ENCODE measurements around the gene LINC01488. TPM values are rescaled to one million over a fixed set of nuclear protein-coding genes. Genes with fewer than 3 reads are reported as not detected.

LINC01488 gene
- polyA plus RNA-seq, 1 experiment = not detected

DNA sequence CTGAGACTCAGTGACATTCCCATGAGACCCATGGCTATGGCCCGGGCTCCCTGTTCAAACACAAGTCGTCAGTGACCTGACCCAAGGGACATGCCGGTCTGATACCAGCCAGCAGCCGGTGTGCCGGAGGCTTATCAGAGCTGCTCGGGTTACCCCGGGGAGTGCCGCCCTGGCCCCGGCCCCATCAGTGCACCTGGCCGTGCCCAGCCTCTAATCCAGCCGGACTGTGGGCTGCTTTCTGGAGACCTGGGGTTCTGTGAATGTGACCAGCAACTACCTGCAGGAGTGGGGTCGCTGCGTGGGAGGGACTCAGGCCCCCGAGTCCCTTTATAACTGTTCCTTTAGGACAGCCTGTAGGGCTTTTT lies 52.7 kb downstream of the LINC01488 start:
- Histone ChIP-seq H3K27ac (ENCODE audit: low read depth, low read length) (no peak overlapping the region), H3K27me3 (ENCODE audit: control insufficient read depth, insufficient read depth, low read length) (peaks cover 12% of the 10 kb centered on the region), H3K4me3 (ENCODE audit: low read depth, low read length) (no peak overlapping the region), H3K9me3 (ENCODE audit: control insufficient read depth, insufficient read depth, low read length) (no peaks in the 10 kb centered on the region; the same call in 1 of the 2 replicates)
- TF ChIP-seq, protein P1, sequence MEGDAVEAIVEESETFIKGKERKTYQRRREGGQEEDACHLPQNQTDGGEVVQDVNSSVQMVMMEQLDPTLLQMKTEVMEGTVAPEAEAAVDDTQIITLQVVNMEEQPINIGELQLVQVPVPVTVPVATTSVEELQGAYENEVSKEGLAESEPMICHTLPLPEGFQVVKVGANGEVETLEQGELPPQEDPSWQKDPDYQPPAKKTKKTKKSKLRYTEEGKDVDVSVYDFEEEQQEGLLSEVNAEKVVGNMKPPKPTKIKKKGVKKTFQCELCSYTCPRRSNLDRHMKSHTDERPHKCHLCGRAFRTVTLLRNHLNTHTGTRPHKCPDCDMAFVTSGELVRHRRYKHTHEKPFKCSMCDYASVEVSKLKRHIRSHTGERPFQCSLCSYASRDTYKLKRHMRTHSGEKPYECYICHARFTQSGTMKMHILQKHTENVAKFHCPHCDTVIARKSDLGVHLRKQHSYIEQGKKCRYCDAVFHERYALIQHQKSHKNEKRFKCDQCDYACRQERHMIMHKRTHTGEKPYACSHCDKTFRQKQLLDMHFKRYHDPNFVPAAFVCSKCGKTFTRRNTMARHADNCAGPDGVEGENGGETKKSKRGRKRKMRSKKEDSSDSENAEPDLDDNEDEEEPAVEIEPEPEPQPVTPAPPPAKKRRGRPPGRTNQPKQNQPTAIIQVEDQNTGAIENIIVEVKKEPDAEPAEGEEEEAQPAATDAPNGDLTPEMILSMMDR (IDR thresholded peaks at IDR 0.05; ENCODE audit: low read depth, low read length) = no peak
- no peak for DNase-seq (ENCODE audit: low read depth, low spot score)
- ChIA-PET CTCF (no interaction called here), POLR2A (no interaction called here)

DNA sequence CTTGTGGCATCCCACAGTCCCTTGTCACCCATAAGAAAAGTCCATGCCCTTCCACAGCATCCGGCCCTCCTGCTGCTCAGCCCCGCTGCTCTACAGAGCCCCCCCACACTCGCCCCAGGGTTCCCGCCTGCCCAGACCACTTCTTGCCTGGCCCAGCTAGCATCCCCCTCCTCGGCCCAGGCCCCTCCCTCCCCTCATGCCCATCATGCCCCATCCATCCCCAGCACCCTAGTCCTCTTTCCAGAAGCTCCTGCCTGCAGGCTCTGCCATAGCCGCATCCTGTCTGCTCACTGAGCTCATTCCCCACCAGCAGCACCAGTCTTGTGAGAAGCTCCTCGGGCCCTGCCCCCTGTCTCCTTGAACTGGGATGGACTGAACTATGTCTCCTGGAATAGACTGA lies 54.4 kb downstream of the LINC01488 start:
- TF ChIP-seq, protein P1 (IDR thresholded peaks at IDR 0.05; ENCODE audit: low read depth, low read length) = no peak
- DNase-seq (ENCODE audit: low read depth, low spot score) = no peak
- H3K9me3 ChIP-seq (ENCODE audit: control insufficient read depth, insufficient read depth, low read length) = no peaks in the 10 kb centered on the region
- ChIA-PET CTCF (no interaction called here), POLR2A (no interaction called here)
- peaks cover 7% of the 10 kb centered on the region for H3K27me3 ChIP-seq (ENCODE audit: control insufficient read depth, insufficient read depth, low read length)
- H3K27ac ChIP-seq (ENCODE audit: low read depth, low read length) = no peak overlapping the region
- H3K4me3 ChIP-seq (ENCODE audit: low read depth, low read length) = no peak overlapping the region

DNA sequence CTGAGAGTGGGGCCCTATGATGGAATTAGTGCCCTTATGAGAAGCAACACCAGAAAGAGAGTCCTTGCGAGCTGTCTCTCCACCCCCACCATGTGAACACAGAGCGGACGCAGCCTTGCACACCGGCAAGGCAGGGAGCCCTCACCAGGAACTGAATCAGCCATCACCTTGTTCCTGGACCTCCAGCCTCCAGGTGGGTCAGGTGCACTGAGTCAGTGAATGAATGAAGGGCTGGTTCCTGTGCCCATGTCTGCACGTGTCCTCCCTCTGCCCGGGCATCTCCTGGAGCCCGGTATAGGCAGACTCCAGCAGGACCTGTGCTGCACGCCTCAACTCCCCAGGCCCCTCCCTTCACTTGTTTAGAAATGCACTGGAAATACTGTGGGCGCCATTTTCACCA lies 54.9 kb downstream of the LINC01488 start:
- DNase-seq (ENCODE audit: low read depth, low spot score) = no peak
- H3K27ac ChIP-seq (ENCODE audit: low read depth, low read length) = no peak overlapping the region
- ChIA-PET POLR2A (no interaction called here), CTCF (no interaction called here)
- H3K4me3 ChIP-seq (ENCODE audit: low read depth, low read length) = no peak overlapping the region
- H3K9me3 ChIP-seq (ENCODE audit: control insufficient read depth, insufficient read depth, low read length) = no peaks in the 10 kb centered on the region
- TF ChIP-seq, protein P1 (IDR thresholded peaks at IDR 0.05; ENCODE audit: low read depth, low read length) = no peak
- H3K27me3 ChIP-seq (ENCODE audit: control insufficient read depth, insufficient read depth, low read length) = peaks cover 4% of the 10 kb centered on the region

DNA sequence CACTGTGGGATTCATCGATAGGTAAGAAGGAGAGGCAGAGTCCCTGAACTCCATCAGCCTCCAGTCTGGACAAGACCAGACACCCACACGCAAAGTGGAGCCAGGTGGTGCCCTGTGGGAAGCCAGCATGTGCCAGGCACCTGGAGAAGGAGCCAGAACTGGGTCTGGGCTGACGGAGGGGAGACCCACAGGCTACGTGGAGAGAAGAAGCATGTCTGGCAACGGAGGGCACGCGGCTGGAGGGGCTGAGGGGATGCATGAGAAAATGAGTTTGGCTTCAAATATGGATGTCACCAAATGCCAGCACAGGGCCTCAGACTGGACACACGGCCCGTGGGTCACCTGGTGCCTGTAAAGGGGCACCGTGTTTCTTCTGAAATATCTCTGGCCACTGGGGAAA lies 55.7 kb downstream of the LINC01488 start:
- Histone ChIP-seq H3K27me3 (ENCODE audit: control insufficient read depth, insufficient read depth, low read length) (no peaks in the 10 kb centered on the region), H3K4me3 (ENCODE audit: low read depth, low read length) (no peak overlapping the region), H3K9me3 (ENCODE audit: control insufficient read depth, insufficient read depth, low read length) (no peaks in the 10 kb centered on the region), H3K27ac (ENCODE audit: low read depth, low read length) (no peak overlapping the region)
- no peak for DNase-seq (ENCODE audit: low read depth, low spot score)
- ChIA-PET POLR2A (no interaction called here), CTCF (no interaction called here)
- TF ChIP-seq, protein P1 (IDR thresholded peaks at IDR 0.05; ENCODE audit: low read depth, low read length) = no peak

DNA sequence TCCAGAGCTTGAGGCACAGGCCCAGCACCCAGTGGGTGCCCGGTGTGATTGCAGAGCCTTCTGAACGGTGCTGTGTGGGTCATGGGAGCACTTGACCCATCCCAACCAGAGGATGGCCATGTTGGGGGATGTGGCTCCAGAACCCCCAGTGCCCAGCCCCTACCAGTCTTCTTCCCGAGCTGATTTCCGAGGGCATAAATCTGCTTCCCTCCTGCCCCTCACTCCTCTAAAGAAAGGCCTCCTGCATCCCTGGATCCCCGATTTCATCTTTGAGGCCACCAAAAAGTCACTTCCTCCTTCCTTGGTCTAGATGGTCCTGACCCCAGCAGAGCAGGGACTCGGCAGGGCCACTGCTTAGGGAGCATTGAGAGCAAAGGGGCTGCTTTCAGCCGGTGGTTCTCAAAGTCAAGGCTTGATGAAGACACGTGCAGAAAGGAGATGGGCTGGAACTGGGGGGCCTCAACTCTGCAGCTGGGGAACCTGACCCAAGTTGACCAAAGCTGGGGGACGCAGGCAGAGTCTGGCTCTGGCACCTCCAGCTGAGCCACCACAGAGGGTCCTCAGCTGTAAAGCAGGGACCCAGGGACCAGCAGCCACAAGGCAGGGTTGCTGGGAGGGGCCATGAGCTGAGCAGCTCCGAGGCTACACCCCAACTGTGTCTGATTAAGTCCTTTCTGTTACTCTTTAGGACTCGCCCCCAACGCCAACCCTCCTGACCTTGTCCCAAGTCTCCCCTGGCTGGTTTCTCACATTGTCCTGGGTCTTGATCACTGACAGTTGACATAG lies 56.6 kb downstream of the LINC01488 start:
- ChIA-PET CTCF (no interaction called here), POLR2A (no interaction called here)
- H3K27me3 ChIP-seq (ENCODE audit: control insufficient read depth, insufficient read depth, low read length) = no peaks in the 10 kb centered on the region
- peaks cover 3% of the 10 kb centered on the region; the same call in 1 of the 2 replicates for H3K9me3 ChIP-seq (ENCODE audit: control insufficient read depth, insufficient read depth, low read length)
- DNase-seq (ENCODE audit: low read depth, low spot score) = no peak
- TF ChIP-seq, protein P1 (IDR thresholded peaks at IDR 0.05; ENCODE audit: low read depth, low read length) = no peak
- no peak overlapping the region for H3K27ac ChIP-seq (ENCODE audit: low read depth, low read length)
- no peak overlapping the region for H3K4me3 ChIP-seq (ENCODE audit: low read depth, low read length)

All from AG04450 (cell line).